PC-9 (cell line): Measurements from ENCODE around the gene EPHB4. TPM values are rescaled to one million over a fixed set of nuclear protein-coding genes. Genes with fewer than 3 reads are reported as not detected.

Experiments
- BruUV-seq: library from RNA; stranded (reverse); fragments of 400-500 nt; replicated peaks from 2 replicates; lab custom pipeline; 2021; lab: Mats Ljungman, UMichigan
- CTCF ChIA-PET: fragments of 300-600 bp; sonication (Branson Sonifier 250); formaldehyde crosslinking; loops from one replicate; lab custom pipeline; 2022; ENCODE audit warnings: antibody characterized with exemption; lab: Charles Lee
- POLR2A ChIA-PET: fragments of 300-600 bp; sonication (Branson Sonifier 250); formaldehyde crosslinking; loops from one replicate; lab custom pipeline; 2022; ENCODE audit warnings: antibody characterized with exemption; ENCODE audit not compliant: unreplicated experiment; lab: Charles Lee
- DNase-seq, 2 experiments: peaks; one replicate each; pipeline versions ENCODE4 v3.0.0 to v3.0.0-alpha.2; 2015 to 2022; ENCODE audit warnings: mixed read lengths in 1 of 2
- H2AFZ ChIP-seq: fragments of 200-600 bp; sonication (generic); 2 replicates; pipeline ENCODE4 v1.8.1; 2017; ENCODE audit warnings: antibody characterized with exemption
- H3F3A ChIP-seq: fragments of 200-600 bp; sonication (generic); 2 replicates; pipeline ENCODE4 v1.8.1; 2017; ENCODE audit warnings: antibody characterized with exemption, mild to moderate bottlenecking, low read depth; ENCODE audit not compliant: insufficient read depth
- H3K27ac ChIP-seq: fragments of 200-600 bp; sonication (generic); 2 replicates; pipeline ENCODE4 v1.6.1; 2016; ENCODE audit warnings: mixed run types
- H3K27me3 ChIP-seq: fragments of 200-600 bp; sonication (generic); 2 replicates; pipeline ENCODE4 v1.6.1; 2016; ENCODE audit warnings: low read depth, mixed run types; ENCODE audit not compliant: insufficient read depth
- H3K36me3 ChIP-seq: fragments of 200-600 bp; sonication (generic); 2 replicates; pipeline ENCODE4 v1.6.1; 2016; ENCODE audit warnings: low read depth, mixed run types
- H3K4me1 ChIP-seq: fragments of 200-600 bp; sonication (generic); replicated peaks from 2 replicates; pipeline ENCODE4 v1.6.1; 2016; ENCODE audit warnings: mixed run types; ENCODE audit not compliant: insufficient read depth
- H3K4me2 ChIP-seq: fragments of 200-600 bp; sonication (generic); 2 replicates; pipeline ENCODE4 v1.6.1; 2017; ENCODE audit warnings: mixed run types
- H3K4me3 ChIP-seq: fragments of 200-600 bp; sonication (generic); 2 replicates; pipeline ENCODE4 v1.6.1; 2016; ENCODE audit warnings: mixed run types
- H3K79me2 ChIP-seq: fragments of 200-600 bp; sonication (generic); 2 replicates; pipeline ENCODE4 v1.6.1; 2017; ENCODE audit warnings: low read depth, mixed run types
- H3K9me2 ChIP-seq: fragments of 200-600 bp; sonication (generic); 2 replicates; pipeline ENCODE4 v1.8.1; 2017; ENCODE audit warnings: mild to moderate bottlenecking; ENCODE audit not compliant: insufficient read depth
- H3K9me3 ChIP-seq: fragments of 200-600 bp; sonication (generic); 2 replicates; pipeline ENCODE4 v1.8.1; 2016; ENCODE audit warnings: low read depth; ENCODE audit not compliant: insufficient read depth
- H4K20me1 ChIP-seq: fragments of 200-600 bp; sonication (generic); 2 replicates; pipeline ENCODE4 v1.8.1; 2017; ENCODE audit not compliant: insufficient read depth
- CTCF ChIP-seq: fragments of 200-600 bp; sonication (generic); conservative IDR thresholded peaks from 2 replicates; pipeline ENCODE4 v1.6.1; 2017; ENCODE audit warnings: mixed run types, antibody characterized with exemption, mild to moderate bottlenecking, moderate library complexity
- EZH2 ChIP-seq: fragments of 200-600 bp; sonication (generic); IDR thresholded peaks from 2 replicates; pipeline ENCODE4 v1.8.0; 2017; ENCODE audit warnings: antibody characterized with exemption, low read depth
- intact Hi-C: fragments of 100-400 bp; cut with micrococcal nuclease; formaldehyde crosslinking; loops from one replicate; pipeline ENCODE4 v1.10.0; 2022; ENCODE audit not compliant: unreplicated experiment
- total RNA-seq: library from RNA; stranded (reverse); gene quantifications from 2 replicates; pipeline ENCODE4 v1.2.3, GENCODE V29; 2021

EPHB4 gene
- total RNA-seq, 1 experiment from 2014 or later = 79.4 TPM

DNA sequence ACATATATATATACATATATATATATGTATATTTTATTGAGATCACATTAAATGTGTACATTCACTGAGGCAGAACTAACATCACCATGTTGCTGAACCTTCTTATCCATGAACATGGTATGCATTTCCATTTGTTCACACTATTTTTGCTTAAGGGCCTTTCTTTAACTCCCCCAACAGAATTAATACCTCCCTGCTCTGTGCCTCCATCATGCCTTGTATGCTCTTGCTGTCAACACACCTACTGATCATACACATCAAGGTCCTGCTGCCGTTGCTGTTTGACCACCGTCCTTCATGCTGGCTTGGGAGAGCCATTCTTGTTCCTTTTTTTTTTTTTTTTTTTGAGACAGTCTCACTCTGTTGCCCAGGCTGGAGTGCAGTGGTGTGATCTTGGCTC is 43.5 kb downstream of the EPHB4 start:
- Histone ChIP-seq H3K4me1 (no peaks in the 10 kb centered on the region), H3K36me3 (no peaks in the 10 kb centered on the region), H3K79me2 (no peaks in the 10 kb centered on the region), H3K9me3 (no peaks in the 10 kb centered on the region), H3K4me3 (no peak overlapping the region), H3F3A (no peaks in the 10 kb centered on the region), H3K9me2 (no peaks in the 10 kb centered on the region), H3K27ac (no peak overlapping the region), H4K20me1 (no peaks in the 10 kb centered on the region), H2AFZ (no peak overlapping the region), H3K27me3 (no peaks in the 10 kb centered on the region), H3K4me2 (no peak overlapping the region)
- no peak for TF ChIP-seq EZH2
- no peak for TF ChIP-seq CTCF
- DNase-seq = no peak
- ChIA-PET POLR2A (no interaction called here), CTCF (no interaction called here)
- no TSS peak for BruUV-seq
- intact Hi-C loops = no loop called here

DNA sequence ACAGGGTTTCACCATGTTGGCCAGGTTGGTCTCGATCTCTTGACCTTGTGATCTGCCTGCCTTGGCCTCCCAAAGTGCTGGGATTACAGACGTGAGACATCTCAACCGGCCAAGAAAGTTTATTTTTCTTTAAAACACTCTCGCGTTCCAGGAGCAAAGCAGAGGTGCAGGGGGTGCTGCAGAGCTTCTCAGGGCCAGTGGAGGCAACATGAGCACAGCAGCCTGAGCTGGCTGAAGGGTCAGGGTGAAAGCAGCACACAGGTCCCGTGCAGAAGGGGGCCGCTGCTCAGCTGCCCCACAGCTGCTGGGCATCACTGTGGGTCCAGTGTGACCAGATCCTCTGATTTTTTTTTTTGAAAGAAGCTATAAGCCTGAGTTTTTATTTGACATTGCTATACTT is 46.1 kb downstream of the EPHB4 start:
- ChIA-PET POLR2A (interaction anchor here (0.6 kb wide), 2 partner anchors 39 to 183 kb away, joined by 6 to 10 read pairs; no protein-coding TSS in a partner anchor), CTCF (interaction anchor here (0.7 kb wide), 1 partner anchor 516 kb away, joined by 3 read pairs; no protein-coding TSS in a partner anchor)
- H3K27ac ChIP-seq = no peak overlapping the region
- no peaks in the 10 kb centered on the region for H3K9me3 ChIP-seq
- H3K36me3 ChIP-seq = no peaks in the 10 kb centered on the region
- no peak overlapping the region for H3K4me2 ChIP-seq
- H3K4me3 ChIP-seq = no peak overlapping the region
- intact Hi-C loops = no loop called here
- H3K79me2 ChIP-seq = no peaks in the 10 kb centered on the region
- no peak for DNase-seq
- H3K27me3 ChIP-seq = no peaks in the 10 kb centered on the region
- H3K9me2 ChIP-seq = no peaks in the 10 kb centered on the region
- TF ChIP-seq EZH2 (no peak), CTCF (no peak)
- no peak overlapping the region for H2AFZ ChIP-seq
- H3F3A ChIP-seq = no peaks in the 10 kb centered on the region
- no peaks in the 10 kb centered on the region for H3K4me1 ChIP-seq
- H4K20me1 ChIP-seq = no peaks in the 10 kb centered on the region
- BruUV-seq = no TSS peak

- intact Hi-C loops = no loop called here
- POLR2A ChIA-PET = no interaction called here
- H3K9me2 ChIP-seq = no peaks in the 10 kb centered on the region
- BruUV-seq = no TSS peak
- CTCF ChIA-PET = no interaction called here
- H4K20me1 ChIP-seq = no peaks in the 10 kb centered on the region
- TF ChIP-seq EZH2 (no peak), CTCF (no peak)
- no peak overlapping the region for H2AFZ ChIP-seq
- no peak for DNase-seq
- no peak overlapping the region for H3K4me3 ChIP-seq
- H3K4me1 ChIP-seq = no peaks in the 10 kb centered on the region
- H3F3A ChIP-seq = no peaks in the 10 kb centered on the region
- no peak overlapping the region for H3K27ac ChIP-seq
- H3K4me2 ChIP-seq = no peak overlapping the region
- no peaks in the 10 kb centered on the region for H3K27me3 ChIP-seq
- H3K79me2 ChIP-seq = no peaks in the 10 kb centered on the region
- H3K36me3 ChIP-seq = no peaks in the 10 kb centered on the region
- H3K9me3 ChIP-seq = no peaks in the 10 kb centered on the region
Measured at GRCh38 chr7:100779359-100779758, 48.0 kb downstream of the EPHB4 start.
